Naive thymus-derived CD8-positive, alpha-beta T cell (primary cell): ENCODE data around the gene PTPRE. TPM values are rescaled to one million over a fixed set of nuclear protein-coding genes. Genes with fewer than 3 reads are reported as not detected.
"Not testable (repeated sequence)": the region's sequence is repeated elsewhere in the genome, so short reads cannot be mapped to it uniquely, and the experiment has no call there.

ENCODE experiments used
- ATAC-seq, 2 donors: fragments of 150-1000 bp; cut with Tn5 transposase in 1 of 2; sonication (Bioruptor Pico), chemical (Tn5 transposase) in 1 of 2; 1 replicate in 1 of 2; 2 replicates in 1 of 2; pipeline ENCODE4 v1.10.0; 2021; ENCODE audit warnings: mild to moderate bottlenecking in 2 of 2, moderate library complexity in 2 of 2
- POLR2A ChIA-PET: fragments of 350-600 bp; sonication (Branson Sonifier 250); formaldehyde crosslinking; loops from one replicate; lab custom pipeline; 2021; ENCODE audit warnings: antibody characterized with exemption; lab: Charles Lee
- DNase-seq, 10 donors: peaks; one replicate each; pipeline versions ENCODE4 v3.0.0 to v3.0.0-alpha.2; 2020 to 2022
- H3K27ac Mint-ChIP-seq, 10 donors: one replicate each; pipeline ENCODE4 v1.8.0; 2020 to 2022; ENCODE audit warnings: mild to moderate bottlenecking in 10 of 10, mixed read lengths in 10 of 10, moderate library complexity in 4 of 10, inconsistent platforms in 1 of 10
- H3K27me3 Mint-ChIP-seq, 5 donors: one replicate each; pipeline ENCODE4 v1.8.0; 2021 to 2022; ENCODE audit warnings: mixed read lengths in 5 of 5
- H3K36me3 Mint-ChIP-seq, 3 donors: one replicate each; pipeline ENCODE4 v1.8.0; 2020 to 2022; ENCODE audit warnings: mixed read lengths in 3 of 3, mild to moderate bottlenecking in 2 of 3, inconsistent platforms in 1 of 3
- H3K4me1 Mint-ChIP-seq, 4 donors: one replicate each; pipeline ENCODE4 v1.8.0; 2021 to 2022; ENCODE audit warnings: mixed read lengths in 4 of 4
- H3K4me3 Mint-ChIP-seq, 10 donors: one replicate each; pipeline ENCODE4 v1.8.0; 2020 to 2022; ENCODE audit warnings: mild to moderate bottlenecking in 10 of 10, mixed read lengths in 10 of 10, moderate library complexity in 6 of 10, inconsistent platforms in 1 of 10
- H3K9me3 Mint-ChIP-seq, 9 donors: one replicate each; pipeline ENCODE4 v1.8.0; 2020 to 2022; ENCODE audit warnings: mixed read lengths in 9 of 9, mild to moderate bottlenecking in 3 of 9, inconsistent platforms in 1 of 9, moderate library complexity in 1 of 9
- polyA plus RNA-seq, 3 donors: library from polyadenylated mRNA; unstranded; fragments of 300-500 nt; fragmentation: Illumina TruSeq; gene quantifications; one replicate each; pipeline ENCODE4 v1.2.3, GENCODE V29; 2021
- total RNA-seq, 8 experiments: library from RNA in 2 of 8; stranded (reverse) in 2 of 8; gene quantifications; one replicate each; pipeline ENCODE4 v1.2.3 and lab custom pipeline; 2021 to 2026

Gene PTPRE
- total and polyA plus RNA-seq, 5 experiments from 2014 or later: 7.8 to 29.5 (median 17.6) TPM

GRCh38 chr10:128081720-128082119 lies 174.8 kb downstream of the PTPRE start:
- H3K36me3 Mint-ChIP-seq: peaks cover 0 to 66% (median 3%) of the 10 kb centered on the region in 3 donors
- DNase-seq (no peak), ATAC-seq (no peak)
- H3K4me1 Mint-ChIP-seq: peaks cover 0 to 5% (median 0%) of the 10 kb centered on the region in 4 donors
- POLR2A ChIA-PET: no interaction called here
- H3K27ac Mint-ChIP-seq: peak overlapping the region in 2 of 10 donors; percentile 51 to 81
- no peaks in the 10 kb centered on the region for H3K27me3 Mint-ChIP-seq
- no peak overlapping the region for H3K4me3 Mint-ChIP-seq
- no peaks in the 10 kb centered on the region for H3K9me3 Mint-ChIP-seq

DNA sequence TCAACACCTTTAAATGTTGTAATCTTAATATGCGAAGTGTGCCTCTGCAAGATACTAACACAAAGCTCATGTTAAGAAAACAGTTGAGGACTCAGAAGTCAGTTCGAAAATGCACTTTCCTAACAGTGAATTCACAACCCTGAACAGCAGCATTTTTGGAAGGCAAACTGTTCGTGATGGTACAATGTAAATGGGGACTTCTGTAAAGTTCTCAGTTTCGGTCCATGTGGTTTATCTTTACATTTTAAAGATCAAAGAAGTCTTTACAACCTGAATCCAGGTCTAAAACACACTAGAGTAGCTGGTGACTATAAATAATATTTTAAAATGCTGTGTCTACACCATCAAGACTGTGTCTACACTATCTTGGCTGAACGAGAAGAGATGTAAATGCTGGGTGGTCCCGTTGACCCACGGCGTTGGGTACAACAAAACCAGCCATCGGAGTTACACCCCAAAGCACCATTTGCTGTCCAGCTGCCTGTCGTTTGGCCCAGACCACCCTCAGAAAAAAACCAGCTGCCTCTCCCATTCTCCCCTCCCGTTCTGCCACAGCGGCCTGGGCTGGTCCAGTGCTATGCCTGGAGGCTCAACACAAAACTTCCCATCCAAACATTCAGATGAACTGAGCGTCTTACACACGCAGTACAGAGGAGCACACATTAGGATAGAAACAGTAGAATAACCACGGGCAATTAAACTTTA lies 176.4 kb downstream of the PTPRE start:
- POLR2A ChIA-PET: interaction anchor here (0.7 kb wide), 1 partner anchor 50 kb away, joined by 3 read pairs; no protein-coding TSS in a partner anchor

GRCh38 chr10:128084364-128084763 lies 177.5 kb downstream of the PTPRE start:
- H3K27me3 Mint-ChIP-seq: no peaks in the 10 kb centered on the region
- H3K9me3 Mint-ChIP-seq: no peaks in the 10 kb centered on the region
- ATAC-seq (no peak), DNase-seq (no peak)
- POLR2A ChIA-PET: interaction anchor here (0.6 kb wide), 1 partner anchor 12 kb away, joined by 3 read pairs; no protein-coding TSS in a partner anchor
- peak overlapping the region in 2 of 10 donors; percentile 46 to 58 for H3K27ac Mint-ChIP-seq
- H3K4me3 Mint-ChIP-seq: no peak overlapping the region
- H3K4me1 Mint-ChIP-seq: peaks cover 0 to 5% (median 0%) of the 10 kb centered on the region in 4 donors
- peaks cover 0 to 44% (median 2%) of the 10 kb centered on the region in 3 donors for H3K36me3 Mint-ChIP-seq

More for the DNA sequence above, 176.4 kb downstream of the PTPRE start:
- Mint-ChIP-seq H3K9me3 (no peaks in the 10 kb centered on the region), H3K4me3 (no peak overlapping the region), H3K4me1 (peaks cover 0 to 5% (median 0%) of the 10 kb centered on the region in 4 donors), H3K36me3 (peaks cover 0 to 53% (median 2%) of the 10 kb centered on the region in 3 donors), H3K27ac (peak overlapping the region in 1 of 10 donors; percentile 33), H3K27me3 (no peaks in the 10 kb centered on the region)
- ATAC-seq (no peak), DNase-seq (no peak)

GRCh38 chr10:128084991-128085390 lies 178.1 kb downstream of the PTPRE start:
- no peak overlapping the region for H3K27ac Mint-ChIP-seq
- peaks cover 0 to 5% (median 0%) of the 10 kb centered on the region in 4 donors for H3K4me1 Mint-ChIP-seq
- no peak overlapping the region for H3K4me3 Mint-ChIP-seq
- H3K9me3 Mint-ChIP-seq: no peaks in the 10 kb centered on the region
- H3K27me3 Mint-ChIP-seq: no peaks in the 10 kb centered on the region
- peaks cover 0 to 39% (median 1%) of the 10 kb centered on the region in 3 donors for H3K36me3 Mint-ChIP-seq
- no peak for ATAC-seq
- POLR2A ChIA-PET: no interaction called here
- DNase-seq: no peak

DNA sequence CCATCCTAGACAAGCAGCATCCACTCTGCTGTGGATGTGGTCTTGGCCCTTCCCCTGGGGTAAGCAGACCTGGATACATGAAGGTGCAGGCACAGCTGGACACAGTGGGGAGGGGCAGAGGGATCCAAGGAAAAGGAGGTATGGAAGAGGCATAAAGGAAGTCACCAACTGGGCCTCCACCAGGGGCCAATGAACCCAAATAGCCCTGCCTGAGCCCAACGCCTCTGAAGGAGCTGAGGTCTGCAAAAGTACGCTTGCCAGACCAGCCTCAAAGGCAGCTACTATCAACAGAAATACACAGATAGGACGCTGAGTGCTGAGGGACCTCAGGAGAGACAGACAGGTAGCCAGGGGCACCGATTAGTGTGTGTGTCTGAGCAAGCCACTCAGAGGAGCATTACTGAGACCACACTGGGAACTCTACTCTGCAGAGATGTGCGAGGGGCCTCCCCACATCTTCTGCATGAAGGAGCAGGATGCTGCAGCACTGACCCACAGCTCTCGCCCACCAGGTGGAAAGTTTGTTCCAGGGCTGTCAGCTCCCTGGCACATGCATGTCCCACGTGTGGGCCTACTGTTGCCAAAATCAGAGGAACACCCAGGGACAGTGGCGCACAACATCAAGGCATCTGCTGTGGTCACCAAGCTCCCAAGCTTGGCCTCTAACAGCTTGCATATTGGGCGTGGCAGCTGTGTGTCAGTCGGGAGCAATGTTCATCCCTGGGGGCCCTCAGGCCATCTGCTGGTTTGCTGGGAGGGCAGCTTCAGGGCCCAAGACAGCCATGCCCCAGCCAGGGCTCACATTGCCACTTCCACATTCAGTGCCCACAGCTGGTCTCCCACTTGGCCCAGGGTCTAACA lies 179.3 kb downstream of the PTPRE start:
- Mint-ChIP-seq H3K9me3 (no peaks in the 10 kb centered on the region), H3K27ac (peak overlapping the region in 1 of 10 donors; percentile 40), H3K4me3 (no peak overlapping the region), H3K27me3 (no peaks in the 10 kb centered on the region), H3K4me1 (no peaks in the 10 kb centered on the region), H3K36me3 (peaks cover 0 to 27% (median 0%) of the 10 kb centered on the region in 3 donors)
- DNase-seq: no peak
- no peak for ATAC-seq
- POLR2A ChIA-PET: no interaction called here

DNA sequence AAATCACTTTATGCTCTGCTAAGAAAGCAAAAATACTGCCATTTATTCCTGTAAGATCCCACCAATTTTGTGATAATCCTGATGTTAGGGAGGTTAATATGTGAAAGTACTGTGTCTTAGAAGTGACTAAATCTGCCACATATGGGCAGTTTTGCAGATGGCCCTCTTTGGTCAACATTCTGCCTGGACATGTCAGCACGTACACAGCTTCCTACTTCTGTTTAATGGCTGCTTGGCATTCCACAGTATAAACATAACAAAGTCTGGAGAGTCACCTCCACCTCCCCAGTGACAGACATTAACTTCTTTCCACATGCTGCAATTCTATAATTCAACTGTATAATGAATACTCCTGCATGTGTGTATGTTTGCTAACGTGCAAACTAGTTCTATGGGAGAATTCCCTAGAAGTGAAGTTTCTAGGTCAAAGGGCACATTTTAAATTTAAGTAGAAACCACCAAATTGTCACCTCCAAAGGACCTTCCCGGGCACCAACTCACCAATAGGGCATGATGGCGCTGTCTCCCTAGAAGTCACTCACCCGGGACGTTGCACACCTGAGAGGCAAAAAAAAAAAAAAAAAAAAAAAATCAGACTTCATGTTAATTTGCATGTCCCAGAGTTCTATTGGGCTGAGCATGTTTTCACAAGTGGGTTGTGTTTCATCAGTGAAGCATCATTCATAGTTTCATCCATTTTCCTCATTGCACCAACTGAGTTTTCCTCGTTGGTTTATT lies 180.4 kb downstream of the PTPRE start:
- H3K4me1 Mint-ChIP-seq: no peaks in the 10 kb centered on the region
- no peaks in the 10 kb centered on the region for H3K9me3 Mint-ChIP-seq
- no peaks in the 10 kb centered on the region for H3K27me3 Mint-ChIP-seq
- ATAC-seq (peak in 1 of 2 donors; percentile 44), DNase-seq (no peak)
- POLR2A ChIA-PET: no interaction called here
- peak overlapping the region in 1 of 10 donors; percentile 20 for H3K27ac Mint-ChIP-seq
- H3K36me3 Mint-ChIP-seq: peaks cover 0 to 21% (median 0%) of the 10 kb centered on the region in 3 donors
- H3K4me3 Mint-ChIP-seq: no peak overlapping the region

- DNase-seq (no peak), ATAC-seq (no peak)
- POLR2A ChIA-PET: no interaction called here
- Mint-ChIP-seq H3K36me3 (peaks cover 0 to 16% (median 0%) of the 10 kb centered on the region in 3 donors), H3K4me1 (peaks cover 0 to under 1% (median 0%) of the 10 kb centered on the region in 4 donors), H3K9me3 (no peaks in the 10 kb centered on the region), H3K27ac (peak overlapping the region in 1 of 10 donors; percentile 28), H3K27me3 (no peaks in the 10 kb centered on the region), H3K4me3 (no peak overlapping the region)
These were observed 181.2 kb downstream of the PTPRE start for GRCh38 chr10:128087884-128088709.

- no peak overlapping the region for H3K4me3 Mint-ChIP-seq
- ATAC-seq: no peak
- no peaks in the 10 kb centered on the region for H3K27me3 Mint-ChIP-seq
- peaks cover 16 to 23% (median 19%) of the 10 kb centered on the region in 4 donors for H3K4me1 Mint-ChIP-seq
- POLR2A ChIA-PET: no interaction called here
- H3K27ac Mint-ChIP-seq: no peak overlapping the region
- no peaks in the 10 kb centered on the region for H3K9me3 Mint-ChIP-seq
- H3K36me3 Mint-ChIP-seq: no peaks in the 10 kb centered on the region
- DNase-seq: no peak
These were observed 184.8 kb downstream of the PTPRE start for GRCh38 chr10:128091636-128092210.

DNA sequence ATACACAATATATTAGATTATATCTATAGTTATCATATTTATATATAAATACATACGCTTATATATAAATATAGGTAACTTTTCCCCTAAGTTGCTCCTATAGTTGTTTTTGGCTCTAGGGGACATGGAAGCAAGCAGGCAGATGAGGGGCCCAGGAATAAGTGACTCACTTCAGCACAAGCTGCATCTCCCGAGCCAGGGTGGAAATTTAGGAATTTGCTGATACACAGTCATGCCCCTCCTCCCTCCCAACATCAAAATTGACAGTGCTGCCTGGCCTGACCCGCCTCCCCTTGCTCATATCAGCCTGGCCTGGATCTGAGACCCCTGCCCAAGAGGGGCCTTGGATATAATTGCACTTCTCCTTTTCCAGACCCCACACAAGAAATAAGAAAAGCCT lies 185.6 kb downstream of the PTPRE start:
- peaks cover 18 to 27% (median 23%) of the 10 kb centered on the region in 4 donors for H3K4me1 Mint-ChIP-seq
- no peak overlapping the region for H3K27ac Mint-ChIP-seq
- POLR2A ChIA-PET: no interaction called here
- H3K9me3 Mint-ChIP-seq: no peaks in the 10 kb centered on the region
- ATAC-seq (no peak), DNase-seq (no peak)
- no peaks in the 10 kb centered on the region for H3K27me3 Mint-ChIP-seq
- no peak overlapping the region for H3K4me3 Mint-ChIP-seq
- H3K36me3 Mint-ChIP-seq: no peaks in the 10 kb centered on the region

DNA sequence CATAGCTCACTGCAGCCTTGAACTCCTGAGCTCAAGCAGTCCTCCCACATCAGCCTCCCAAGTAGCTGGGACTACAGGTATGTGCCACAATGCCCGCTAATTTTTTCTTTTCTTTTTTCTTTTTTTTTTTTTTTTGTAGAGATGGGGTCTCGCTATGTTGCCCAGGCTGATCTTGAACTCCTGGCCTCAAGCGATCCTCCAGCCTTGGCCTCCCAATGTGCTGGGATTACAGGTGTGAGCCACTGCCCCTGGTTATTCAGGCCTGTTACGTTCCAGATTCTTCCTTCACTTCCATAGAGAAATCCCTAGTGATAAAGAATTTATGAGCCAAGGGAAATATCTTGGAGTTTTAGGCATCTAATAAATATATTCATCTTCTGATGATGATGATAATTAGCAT lies 187.7 kb downstream of the PTPRE start:
- H3K27me3 Mint-ChIP-seq, POLR2A ChIA-PET, H3K36me3 Mint-ChIP-seq, H3K4me3 Mint-ChIP-seq, H3K9me3 Mint-ChIP-seq, ATAC-seq, H3K27ac Mint-ChIP-seq, DNase-seq: not testable (repeated sequence)
- peaks cover 24 to 41% (median 34%) of the 10 kb centered on the region in 4 donors for H3K4me1 Mint-ChIP-seq

DNA sequence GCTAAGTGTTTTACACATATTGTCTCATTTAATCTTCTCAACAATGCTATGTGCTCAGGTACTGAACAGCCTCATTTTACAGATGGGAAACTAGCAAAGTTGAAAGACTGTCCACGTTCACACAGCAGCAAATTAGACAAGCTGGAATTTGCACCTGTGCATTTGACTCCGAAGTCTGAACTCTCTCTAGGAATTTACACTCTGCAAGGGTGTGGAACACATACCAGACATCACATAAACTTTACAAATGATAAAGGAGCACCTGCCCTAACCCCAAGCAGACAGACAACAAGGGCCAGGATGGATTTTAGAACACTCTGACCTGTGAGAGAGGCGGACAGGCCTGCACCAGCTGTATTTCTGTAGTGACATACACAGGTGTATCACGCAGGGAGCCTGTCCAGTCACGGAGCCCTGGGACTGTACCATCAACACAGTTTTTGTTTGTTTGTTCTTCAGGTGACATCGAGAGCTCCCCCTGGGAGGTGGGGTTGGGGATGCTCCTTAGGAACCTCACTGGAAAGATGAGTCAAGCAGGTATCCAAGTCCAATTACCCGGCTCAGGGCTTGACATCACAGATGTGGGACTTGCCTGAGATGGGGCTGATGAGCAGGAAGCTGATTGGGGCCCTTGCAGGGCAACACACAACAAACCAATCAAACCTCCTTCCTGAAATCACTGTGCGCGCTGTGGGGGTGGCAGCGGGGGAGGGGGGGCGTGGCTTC lies 188.3 kb downstream of the PTPRE start:
- peak overlapping the region in 6 of 10 donors; percentile 16 to 85 (median 48) for H3K27ac Mint-ChIP-seq
- no peaks in the 10 kb centered on the region for H3K27me3 Mint-ChIP-seq
- H3K4me1 Mint-ChIP-seq: peaks cover 24 to 43% (median 34%) of the 10 kb centered on the region in 4 donors
- no peaks in the 10 kb centered on the region for H3K9me3 Mint-ChIP-seq
- H3K36me3 Mint-ChIP-seq: no peaks in the 10 kb centered on the region
- POLR2A ChIA-PET: interaction anchor here (0.7 kb wide), 1 partner anchor 41 kb away, joined by 3 read pairs; no protein-coding TSS in a partner anchor
- ATAC-seq: peak; percentile 85 to 94
- H3K4me3 Mint-ChIP-seq: peak overlapping the region in 6 of 10 donors; percentile 10 to 70 (median 22)
- DNase-seq: peak in 4 of 10 donors; percentile 5 to 47 (median 38)
